Measurements from ENCODE around the gene TMEM109.

TMEM109 gene, protein sequence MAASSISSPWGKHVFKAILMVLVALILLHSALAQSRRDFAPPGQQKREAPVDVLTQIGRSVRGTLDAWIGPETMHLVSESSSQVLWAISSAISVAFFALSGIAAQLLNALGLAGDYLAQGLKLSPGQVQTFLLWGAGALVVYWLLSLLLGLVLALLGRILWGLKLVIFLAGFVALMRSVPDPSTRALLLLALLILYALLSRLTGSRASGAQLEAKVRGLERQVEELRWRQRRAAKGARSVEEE

GRCh38 chr11:60913793-60914632 is at the start of gene TMEM109:
TSS of gene TMEM109 (plus strand) at chr11:60914158. CDS start at chr11:60919694, 5,536 bp downstream.
- peak; percentile 96 for DNase-seq (ENCODE audit: low spot score)

GRCh38 chr11:60864856-60865513 is 49.0 kb upstream of the TMEM109 start:
- DNase-seq (ENCODE audit: low spot score) = no peak

- no peak for DNase-seq (ENCODE audit: low spot score)
These were observed 46.8 kb upstream of the TMEM109 start, which contains the start of gene ZP1 for GRCh38 chr11:60866911-60867870. TSS of gene ZP1 (plus strand) at chr11:60867542. CDS start at chr11:60867562, 20 bp downstream.

GRCh38 chr11:60867871-60868681 is 45.9 kb upstream of the TMEM109 start:
- DNase-seq (ENCODE audit: low spot score) = no peak

DNA sequence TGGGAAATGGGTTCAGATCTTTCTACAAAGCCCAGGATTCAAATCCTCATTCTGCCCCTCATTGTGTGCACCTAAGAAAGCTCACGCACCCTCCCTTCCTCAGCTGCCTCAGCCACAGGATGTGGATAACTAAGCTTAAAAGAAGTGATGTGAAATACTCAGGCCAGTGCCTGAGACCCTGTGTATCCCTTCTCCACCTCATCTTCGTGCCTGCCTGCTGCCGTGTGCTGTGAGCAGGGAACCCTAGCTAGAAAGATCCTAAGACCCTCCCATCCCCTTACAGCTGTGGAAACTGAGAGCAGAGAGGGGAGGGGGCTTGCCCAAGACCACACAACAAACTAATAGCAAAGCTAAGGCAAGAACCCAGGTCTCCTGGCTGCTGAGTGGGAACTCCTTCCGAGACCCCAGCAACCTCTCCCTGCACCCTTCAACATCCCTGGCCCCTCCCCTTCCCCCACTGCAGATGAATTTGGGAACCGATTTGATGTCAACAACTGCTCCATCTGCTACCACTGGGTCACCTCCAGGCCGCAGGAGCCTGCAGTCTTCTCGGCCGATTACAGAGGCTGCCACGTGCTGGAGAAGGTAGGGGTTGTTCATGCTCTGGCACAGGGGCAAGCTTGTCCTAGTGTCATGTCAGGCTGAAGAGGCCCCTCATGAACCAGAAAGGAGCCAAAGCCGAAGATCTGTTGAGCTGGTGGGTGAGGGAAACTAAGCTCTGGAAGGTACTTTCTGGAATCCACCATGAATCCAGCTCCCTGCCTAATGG is 45.1 kb upstream of the TMEM109 start:
- no peak for DNase-seq (ENCODE audit: low spot score)

GRCh38 chr11:60869451-60869825 is 44.5 kb upstream of the TMEM109 start:
- DNase-seq (ENCODE audit: low spot score) = no peak

GRCh38 chr11:60870276-60870675 is 43.7 kb upstream of the TMEM109 start:
- DNase-seq (ENCODE audit: low spot score) = peak; percentile 63

- DNase-seq (ENCODE audit: low spot score) = no peak
These were observed 43.1 kb upstream of the TMEM109 start for GRCh38 chr11:60870733-60871377.

GRCh38 chr11:60871378-60872061 is 42.4 kb upstream of the TMEM109 start:
- DNase-seq (ENCODE audit: low spot score) = no peak

- DNase-seq (ENCODE audit: low spot score) = no peak
These were observed 41.6 kb upstream of the TMEM109 start for GRCh38 chr11:60872124-60872960.

DNA sequence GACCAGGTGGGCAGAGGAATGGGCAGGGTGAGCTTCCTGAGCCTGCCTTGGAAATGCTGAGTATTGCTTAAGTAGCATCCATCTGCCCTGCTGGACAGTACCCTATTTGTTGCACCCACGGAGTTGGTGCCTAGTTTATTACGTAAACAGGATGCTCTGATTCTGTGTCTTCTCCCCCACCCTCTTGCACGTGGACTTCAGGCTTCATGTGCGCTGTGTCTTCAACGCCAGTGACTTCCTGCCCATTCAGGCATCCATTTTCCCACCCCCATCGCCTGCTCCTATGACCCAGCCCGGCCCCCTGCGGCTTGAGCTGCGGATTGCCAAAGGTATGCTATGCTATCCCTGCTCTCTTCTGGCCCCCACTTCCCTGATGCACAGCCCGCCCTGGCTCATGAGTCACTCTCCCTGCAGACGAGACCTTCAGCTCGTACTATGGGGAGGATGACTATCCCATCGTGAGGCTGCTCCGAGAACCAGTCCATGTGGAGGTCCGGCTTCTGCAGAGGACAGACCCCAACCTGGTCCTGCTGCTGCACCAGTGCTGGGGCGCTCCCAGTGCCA is 40.9 kb upstream of the TMEM109 start:
- DNase-seq (ENCODE audit: low spot score) = peak; percentile 61

DNA sequence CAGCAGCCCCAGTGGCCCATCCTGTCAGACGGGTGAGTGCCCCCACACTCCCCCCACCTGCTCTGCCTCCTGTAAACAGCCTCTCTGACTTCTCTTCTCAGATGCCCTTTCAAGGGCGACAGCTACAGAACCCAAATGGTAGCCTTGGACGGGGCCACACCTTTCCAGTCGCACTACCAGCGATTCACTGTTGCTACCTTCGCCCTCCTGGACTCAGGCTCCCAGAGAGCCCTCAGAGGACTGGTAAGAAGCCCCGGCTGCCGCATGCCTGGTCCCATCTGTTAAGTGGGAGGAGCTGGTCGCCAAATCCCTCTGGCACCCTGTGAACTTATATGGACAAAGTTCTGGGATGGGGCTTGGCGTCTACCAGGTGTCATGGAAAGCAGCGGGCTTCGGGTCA is 40.4 kb upstream of the TMEM109 start:
- DNase-seq (ENCODE audit: low spot score) = no peak

- no peak for DNase-seq (ENCODE audit: low spot score)
These were observed 39.3 kb upstream of the TMEM109 start for GRCh38 chr11:60874421-60875365.

- DNase-seq (ENCODE audit: low spot score) = no peak
These were observed 38.4 kb upstream of the TMEM109 start for GRCh38 chr11:60875366-60876167.

DNA sequence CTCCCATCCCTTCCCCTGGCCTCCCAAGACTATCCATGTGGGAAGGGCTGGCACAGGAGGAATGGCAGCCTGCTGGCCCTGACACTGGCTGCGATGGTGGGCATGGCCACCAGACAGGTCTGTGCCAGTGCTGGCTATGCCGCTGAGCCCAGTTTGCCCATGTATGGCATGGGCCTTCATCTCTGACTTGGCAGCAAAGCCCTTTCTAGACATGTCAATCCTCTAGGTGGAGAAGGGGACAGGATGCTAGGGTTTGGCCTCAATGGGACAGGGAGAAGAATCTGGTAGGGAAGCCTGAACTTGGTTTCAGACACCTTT is 37.8 kb upstream of the TMEM109 start:
- DNase-seq (ENCODE audit: low spot score) = no peak
